Bone marrow (tissue), 2 donors: Measurements from ENCODE around the gene PLB1.
"Not testable (repeated sequence)": the region's sequence is repeated elsewhere in the genome, so short reads cannot be mapped to it uniquely, and the experiment has no call there.

Source experiments
- DNase-seq, 2 donors: peaks; one replicate each; lab custom pipeline; 2025; lab: John Stamatoyannopoulos, UW

PLB1 gene

GRCh38 chr2:28533044-28533680 is 37.3 kb downstream of the PLB1 start:
- no peak for DNase-seq

- no peak for DNase-seq
These were observed 39.0 kb downstream of the PLB1 start for GRCh38 chr2:28534817-28535216.

GRCh38 chr2:28538134-28538533 is 42.3 kb downstream of the PLB1 start:
- no peak for DNase-seq

DNA sequence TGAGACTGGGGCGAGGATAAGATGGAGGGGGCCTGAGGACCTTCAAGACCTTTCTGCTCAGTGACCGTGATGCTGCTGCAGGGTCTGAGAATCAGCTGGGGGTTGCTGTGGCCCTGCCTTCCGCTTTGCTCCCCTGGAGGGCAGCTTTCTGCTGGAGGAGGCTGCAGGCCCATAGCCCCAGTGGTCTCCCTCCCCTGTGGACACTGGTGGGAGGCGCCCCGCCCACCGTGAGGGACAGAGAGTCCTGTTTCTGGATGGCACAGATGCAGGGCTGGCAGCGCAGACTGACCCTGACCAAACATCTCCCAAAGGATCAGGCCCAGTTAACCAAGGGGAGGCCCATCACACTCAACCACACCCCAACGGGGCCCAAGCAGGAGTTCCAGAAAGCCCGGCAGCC is 42.8 kb downstream of the PLB1 start:
- DNase-seq = no peak

DNA sequence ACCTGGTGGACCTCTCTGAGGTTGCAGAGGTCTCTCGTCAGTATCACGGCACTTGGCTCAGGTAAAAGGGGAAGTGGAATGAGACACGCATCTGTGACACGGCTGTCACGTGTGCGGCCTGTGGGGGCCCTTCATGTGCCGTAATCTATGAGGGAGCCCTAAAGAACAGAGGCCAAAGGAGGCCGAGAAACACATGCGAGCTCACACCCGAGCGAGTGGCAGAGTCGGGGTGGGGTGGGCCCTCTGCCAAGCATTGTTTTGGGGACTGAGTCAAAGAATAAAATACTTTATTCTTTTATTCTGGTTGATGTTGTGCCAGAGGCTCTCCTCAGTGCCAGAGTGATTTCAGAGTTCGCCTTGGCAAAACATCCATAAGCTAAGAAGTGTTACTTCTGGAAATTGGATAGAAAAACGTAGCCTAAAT is 43.3 kb downstream of the PLB1 start:
- DNase-seq = no peak

DNA sequence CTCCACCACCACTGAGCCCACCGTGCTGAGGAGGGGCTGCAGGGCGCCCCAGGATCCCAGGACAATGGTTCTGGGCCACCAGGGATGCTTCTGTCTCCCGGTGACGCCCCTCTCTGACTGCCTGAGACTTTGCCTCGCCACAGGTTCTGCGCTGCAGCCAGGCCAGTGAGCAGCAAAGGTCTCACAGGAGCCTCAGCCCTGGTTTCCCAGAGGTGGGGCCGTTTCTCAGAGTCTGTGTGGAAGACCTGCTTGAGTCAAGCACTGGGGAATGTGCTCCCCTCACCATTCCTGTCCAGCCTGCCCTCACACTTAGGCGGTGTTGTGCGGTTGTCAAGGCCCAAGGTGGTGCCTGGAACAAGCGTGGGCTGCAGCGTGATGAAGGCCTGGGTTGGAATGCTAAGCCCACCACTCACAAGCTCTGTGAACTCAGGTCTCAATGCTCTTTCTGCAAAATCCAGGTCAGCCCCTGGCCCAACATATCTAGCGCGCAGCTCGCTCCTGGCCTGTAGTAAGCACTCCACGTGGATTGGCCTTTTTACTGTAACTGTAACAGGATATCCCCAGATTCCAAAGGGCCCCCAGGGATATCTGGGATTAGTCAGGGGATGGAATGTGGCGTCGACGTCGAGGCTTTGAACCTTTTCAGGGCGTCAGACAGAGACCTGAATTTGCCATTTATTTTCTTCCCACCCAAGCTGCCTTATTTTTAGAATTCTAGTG is 47.6 kb downstream of the PLB1 start:
- no peak for DNase-seq

- DNase-seq = no peak
These were observed 48.1 kb downstream of the PLB1 start for GRCh38 chr2:28544036-28544346.

GRCh38 chr2:28544405-28544921 is 48.6 kb downstream of the PLB1 start:
- DNase-seq = no peak

GRCh38 chr2:28544922-28545589 is 49.2 kb downstream of the PLB1 start:
- DNase-seq = no peak

- no peak for DNase-seq
These were observed 49.8 kb downstream of the PLB1 start for GRCh38 chr2:28545590-28546200.

- DNase-seq = no peak
These were observed 50.4 kb downstream of the PLB1 start for GRCh38 chr2:28546242-28546641.

GRCh38 chr2:28547223-28547860 is 51.5 kb downstream of the PLB1 start:
- DNase-seq = no peak

GRCh38 chr2:28547906-28548600 is 52.2 kb downstream of the PLB1 start:
- DNase-seq = no peak

- not testable (repeated sequence) for DNase-seq
These were observed 54.5 kb downstream of the PLB1 start for GRCh38 chr2:28550345-28550744.

DNA sequence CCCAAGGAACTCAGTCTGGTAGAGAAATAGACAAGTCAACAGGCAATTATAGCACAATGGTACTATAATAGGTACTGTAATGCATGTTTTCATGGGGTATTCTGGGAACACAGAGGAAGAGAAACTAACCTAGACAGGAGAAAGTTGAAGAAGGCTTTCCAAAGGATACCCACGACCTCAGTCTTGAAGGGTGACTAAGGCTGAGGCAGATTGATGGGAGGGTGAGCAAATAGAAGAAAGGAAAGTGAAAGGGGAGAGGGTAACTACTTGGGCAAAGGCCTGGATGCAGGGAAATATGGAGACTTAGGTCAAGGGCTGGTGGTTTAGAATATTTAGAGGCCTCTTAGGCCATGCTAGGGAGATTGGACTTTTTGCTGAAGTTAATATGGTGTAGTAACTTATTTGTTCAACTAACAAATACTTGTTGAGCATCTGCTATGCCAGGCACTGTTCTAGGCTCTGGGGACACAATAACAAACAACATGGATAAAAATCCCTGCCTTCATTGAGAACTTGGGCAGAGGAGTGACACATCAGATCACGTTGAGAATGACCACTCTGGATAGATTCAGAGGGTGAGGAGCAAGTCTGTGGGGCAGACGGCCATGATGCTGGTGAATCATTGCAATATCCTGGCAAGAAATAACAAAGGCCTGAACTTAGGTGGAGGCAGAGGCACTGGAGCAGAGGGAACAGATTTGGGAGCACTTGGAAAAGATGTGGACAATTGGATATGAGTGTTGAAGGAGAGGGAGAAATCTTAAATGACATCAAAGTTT is 56.4 kb downstream of the PLB1 start:
- DNase-seq = no peak

DNA sequence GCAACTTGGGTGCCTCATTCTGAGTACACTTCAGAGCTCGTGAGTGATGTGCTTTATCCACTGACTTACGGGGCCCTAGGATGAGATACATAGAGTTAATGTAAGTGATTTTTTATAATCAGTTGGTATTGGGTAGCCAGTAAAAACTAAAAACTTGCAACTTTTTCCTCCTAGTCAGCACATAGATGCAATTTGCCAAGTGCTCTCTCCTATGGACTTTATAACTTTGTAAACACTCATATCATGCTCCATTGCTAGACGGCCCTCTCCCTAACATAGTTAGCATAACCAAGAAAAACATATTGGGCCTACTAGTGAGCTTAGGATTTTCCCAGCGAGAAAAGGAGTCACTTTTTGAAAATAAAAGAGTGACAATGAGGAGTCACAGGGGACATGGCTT is 60.4 kb downstream of the PLB1 start:
- DNase-seq = no peak

DNA sequence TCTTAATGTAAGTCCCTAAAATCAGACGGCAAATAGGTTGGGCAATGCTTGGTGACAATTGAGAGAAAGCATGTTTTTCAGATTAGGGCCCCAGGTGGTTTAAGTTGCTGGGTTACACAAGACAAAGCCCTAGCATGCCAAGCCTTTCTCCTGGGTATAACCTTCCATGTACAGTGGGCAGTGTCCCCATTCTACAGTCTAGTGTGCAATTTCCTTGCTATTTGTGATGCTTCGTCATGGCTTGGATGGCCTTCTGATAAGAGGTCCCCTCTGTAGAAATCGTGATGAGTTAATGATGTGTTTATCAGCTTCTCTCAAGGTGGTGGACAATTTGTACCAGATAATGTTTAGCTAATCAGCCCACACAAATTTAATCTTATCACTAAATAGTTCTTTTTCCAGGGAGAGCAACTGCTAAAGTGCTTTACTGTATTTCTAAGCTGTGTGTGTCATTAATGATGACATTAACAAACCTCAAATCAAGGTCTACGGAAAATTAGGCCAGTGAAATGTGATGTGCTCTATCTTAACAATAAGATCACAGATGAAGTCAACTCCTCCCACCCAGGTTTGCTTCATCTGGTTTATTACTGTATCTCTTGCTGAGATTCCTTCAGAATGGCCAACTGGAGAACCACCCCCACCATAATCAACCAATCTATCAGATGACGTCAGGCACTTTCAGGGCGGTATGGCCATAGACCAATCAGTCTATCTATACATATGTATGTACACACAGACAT is 61.7 kb downstream of the PLB1 start:
- no peak for DNase-seq

DNA sequence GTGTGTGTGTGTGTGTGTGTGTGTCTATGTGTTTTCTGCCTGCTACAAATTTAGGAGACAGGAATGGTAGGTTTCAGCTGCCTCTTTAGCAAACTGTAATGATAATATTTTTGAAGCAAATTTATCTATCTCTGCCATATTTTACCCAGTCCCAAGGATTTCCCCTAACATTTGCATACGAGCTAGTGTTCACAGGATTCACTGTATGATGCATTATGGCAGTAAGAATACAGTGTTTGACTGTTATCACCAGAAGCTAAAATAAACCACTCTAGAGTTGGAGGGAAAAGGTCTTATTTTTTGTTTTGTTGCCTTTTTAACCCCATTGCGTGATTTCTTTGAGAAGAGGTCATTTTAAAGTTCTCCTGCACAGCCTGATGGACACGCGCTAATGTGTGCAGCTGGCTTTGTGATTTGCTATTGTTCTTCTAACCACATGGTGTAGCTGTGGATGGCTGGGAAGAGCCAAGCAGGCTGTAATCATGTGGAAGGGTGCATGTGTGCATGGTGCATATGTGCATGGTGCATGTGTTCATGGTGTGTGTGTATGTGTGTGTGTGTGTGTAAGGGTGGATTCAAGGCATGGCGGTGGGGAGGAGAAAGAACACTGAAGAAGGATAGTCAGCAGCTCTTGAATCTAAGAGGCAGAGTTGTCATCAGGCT is 62.4 kb downstream of the PLB1 start:
- DNase-seq = no peak

GRCh38 chr2:28558918-28559317 is 63.1 kb downstream of the PLB1 start:
- DNase-seq = no peak

GRCh38 chr2:28563869-28564268 is 68.0 kb downstream of the PLB1 start:
- DNase-seq = no peak
